HepG2 (cell line): ENCODE data around the gene TDP2. TPM values are rescaled to one million over a fixed set of nuclear protein-coding genes. Genes with fewer than 3 reads are reported as not detected.

ENCODE experiments used
- ATAC-seq: fragments of 200-7000 bp; cut with Tn5 transposase; 3 replicates; pipeline ENCODE4 v1.9.1; 2020; ENCODE audit warnings: mild to moderate bottlenecking, moderate library complexity
- BruUV-seq: library from RNA; stranded (reverse); fragments of 400-500 nt; replicated peaks from 2 replicates; lab custom pipeline; 2021; lab: Mats Ljungman, UMichigan
- CTCF ChIA-PET: fragments of 300-600 bp; formaldehyde crosslinking; extraction: SDS; loops from one replicate; lab custom pipeline; 2021; ENCODE audit warnings: low total read pairs, inconsistent platforms, low intra/inter-chr PET ratio; lab: Yijun Ruan, JAX
- POLR2A ChIA-PET: fragments of 350-600 bp; sonication (Branson Sonifier 250); formaldehyde crosslinking; loops from one replicate; lab custom pipeline; 2020; ENCODE audit warnings: antibody characterized with exemption, inconsistent platforms; lab: Yijun Ruan, JAX
- DNase-seq: peaks from one replicate; pipeline ENCODE4 v3.0.0-alpha.2; 2015; ENCODE audit warnings: low spot score
- FAIRE-seq: peaks from 3 replicates; lab custom pipeline; 2011; peaks lifted over from hg19 to GRCh38; lab: Jason Lieb, UNC
- H2AFZ ChIP-seq: one replicate; pipeline ENCODE4 v1.6.1; 2011; ENCODE audit warnings: low read length, inconsistent platforms
- H3K27ac ChIP-seq: fragments of 300-600 bp; 3 replicates; pipeline ENCODE4 v1.8.0; 2011; ENCODE audit warnings: mixed run types, mild to moderate bottlenecking, mixed read lengths, low read length, inconsistent platforms; ENCODE audit not compliant: insufficient read depth; ENCODE audit errors: extremely low read length
- H3K27me3 ChIP-seq, 2 experiments: fragments of 200-600 bp in 1 of 2; 2 replicates in 1 of 2; 3 replicates in 1 of 2; pipeline versions ENCODE4 v1.6.0 to v1.8.0; 2011; ENCODE audit warnings: low read length in 2 of 2, mild to moderate bottlenecking in 2 of 2, moderate library complexity in 2 of 2, inconsistent platforms in 1 of 2; ENCODE audit not compliant: insufficient read depth in 2 of 2, control insufficient read depth in 1 of 2
- H3K36me3 ChIP-seq, 2 experiments: fragments of 200-600 bp in 1 of 2; replicated peaks in 1 of 2; 2 replicates in 1 of 2; 3 replicates in 1 of 2; pipeline versions ENCODE4 v1.5.1 to v1.8.0; 2011; ENCODE audit warnings: low read length in 2 of 2, inconsistent platforms in 1 of 2; ENCODE audit not compliant: insufficient read depth in 2 of 2, control insufficient read depth in 1 of 2
- H3K4me1 ChIP-seq: 2 replicates; pipeline ENCODE4 v1.5.1; 2012; ENCODE audit warnings: low read length, inconsistent platforms; ENCODE audit not compliant: insufficient read depth
- H3K4me2 ChIP-seq: 2 replicates; pipeline ENCODE4 v1.6.0; 2011; ENCODE audit warnings: low read depth, low read length, inconsistent platforms
- H3K4me3 ChIP-seq, 3 experiments: fragments of 200-600 bp in 1 of 3; sonication (generic), shearing (Covaris generic) in 1 of 3; replicated peaks in 1 of 3; 2 replicates each; pipeline ENCODE4 v1.5.1; 2011 to 2016; ENCODE audit warnings: low read length in 3 of 3, inconsistent platforms in 2 of 3, low read depth in 2 of 3, mild to moderate bottlenecking in 2 of 3, control low read depth in 1 of 3, mixed read lengths in 1 of 3; ENCODE audit not compliant: insufficient read depth in 1 of 3
- H3K79me2 ChIP-seq: one replicate; pipeline ENCODE4 v1.6.1; 2011; ENCODE audit warnings: low read length, inconsistent platforms; ENCODE audit not compliant: insufficient read depth
- H3K9ac ChIP-seq: 2 replicates; pipeline ENCODE4 v1.6.0; 2011; ENCODE audit warnings: mild to moderate bottlenecking, low read depth, low read length, inconsistent platforms; ENCODE audit not compliant: insufficient read depth
- H3K9me3 ChIP-seq: 2 replicates; pipeline ENCODE4 v1.5.1; 2012; ENCODE audit warnings: mild to moderate bottlenecking, low read length
- H4K20me1 ChIP-seq: 2 replicates; pipeline ENCODE4 v1.6.0; 2011; ENCODE audit warnings: inconsistent platforms, mild to moderate bottlenecking, low read length, moderate library complexity; ENCODE audit not compliant: insufficient read depth
- HNF4A ChIP-seq: sonication (generic); formaldehyde crosslinking; IDR thresholded peaks from 2 replicates; pipeline ENCODE4 v1.4.0; 2020; ENCODE audit warnings: missing genetic modification reagents
- HNF4G ChIP-seq, 2 experiments: sonication (generic) in 1 of 2; formaldehyde crosslinking in 1 of 2; IDR thresholded peaks; 2 replicates each; pipeline versions ENCODE4 v1.4.0 to v1.6.1; 2011 to 2020; ENCODE audit warnings: borderline replicate concordance in 2 of 2, low read depth in 2 of 2, mild to moderate bottlenecking in 2 of 2, low read length in 1 of 2, missing genetic modification reagents in 1 of 2, moderate library complexity in 1 of 2
- MYPOP ChIP-seq: sonication (generic); formaldehyde crosslinking; IDR thresholded peaks from 2 replicates; pipeline ENCODE4 v1.8.1; 2023; ENCODE audit warnings: mild to moderate bottlenecking, moderate library complexity, missing genetic modification reagents
- NCOR1 ChIP-seq: fragments of 200-600 bp; sonication (generic); IDR thresholded peaks from 2 replicates; pipeline ENCODE4 v1.7.0; 2017; ENCODE audit warnings: antibody characterized with exemption, low read length, borderline replicate concordance
- RBAK ChIP-seq: sonication (generic); formaldehyde crosslinking; IDR thresholded peaks from 2 replicates; pipeline ENCODE4 v1.5.1; 2020; ENCODE audit warnings: mild to moderate bottlenecking, missing genetic modification reagents
- RBFOX2 ChIP-seq: fragments of 200-400 bp; formaldehyde crosslinking; IDR thresholded peaks from 2 replicates; pipeline ENCODE4 v1.6.1; 2017; ENCODE audit warnings: low read depth, mild to moderate bottlenecking, low read length
- SRF ChIP-seq: IDR thresholded peaks from 2 replicates; pipeline ENCODE4 v1.6.1; 2011; ENCODE audit warnings: mild to moderate bottlenecking, low read depth, low read length, moderate library complexity
- UBTF ChIP-seq: sonication (generic); formaldehyde crosslinking; IDR thresholded peaks from 2 replicates; pipeline ENCODE4 v1.4.0; 2020; ENCODE audit warnings: mild to moderate bottlenecking, missing genetic modification reagents
- ZNF563 ChIP-seq: sonication (generic); formaldehyde crosslinking; IDR thresholded peaks from 2 replicates; pipeline ENCODE4 v1.8.0; 2022; ENCODE audit warnings: mild to moderate bottlenecking, moderate library complexity, missing genetic modification reagents
- ZSCAN29 ChIP-seq: sonication (generic); formaldehyde crosslinking; conservative IDR thresholded peaks from 2 replicates; pipeline ENCODE4 v1.4.0; 2020; ENCODE audit warnings: mild to moderate bottlenecking, missing genetic modification reagents
- WGBS: methylation state at CpG from one replicate; pipeline ENCODE4 v1.1.6; 2017; ENCODE audit warnings: low lambda C conversion rate; 5-methylcytosine and 5-hydroxymethylcytosine counted together
- in situ Hi-C: cut with HindIII; loops from 2 replicates; pipeline ENCODE4 v1.10.0; 2017; ENCODE audit warnings: low pct_unique_long_range_greater_than_20kb; ENCODE audit not compliant: extremely low pct_ligation_motif_present
- intact Hi-C: fragments of 100-400 bp; cut with micrococcal nuclease; formaldehyde crosslinking; loops from one replicate; pipeline ENCODE4 v1.10.0; 2022; ENCODE audit not compliant: unreplicated experiment
- polyA plus RNA-seq, 8 experiments: library from polyadenylated mRNA; depleted of rRNA in 3 of 8; stranded (reverse) in 7 of 8; unstranded in 1 of 8; fragments of >200 nt; fragmentation: Illumina TruSeq in 4 of 8; extraction: Trizol in 4 of 8; gene quantifications; 2 replicates each; pipeline versions ENCODE4 v1.2.1 to v1.2.3, GENCODE V29; 2011 to 2016; ENCODE audit warnings: low read depth in 4 of 8, missing spikeins in 1 of 8, mixed read lengths in 1 of 8; ENCODE audit not compliant: insufficient read depth in 1 of 8
- total RNA-seq, 5 experiments: library from RNA; depleted of rRNA; stranded (reverse); fragments of >200 nt; fragmentation: Illumina TruSeq; extraction: Trizol; gene quantifications; 2 replicates each; pipeline ENCODE4 v1.2.3, GENCODE V29; 2016; ENCODE audit warnings: low read depth in 1 of 5

The TDP2 gene
- total and polyA plus RNA-seq, 2 of the 13 experiments (the other 11 are each of a cell fraction or from before 2014, with no cell fraction given): 30.5 to 42.6 TPM

DNA sequence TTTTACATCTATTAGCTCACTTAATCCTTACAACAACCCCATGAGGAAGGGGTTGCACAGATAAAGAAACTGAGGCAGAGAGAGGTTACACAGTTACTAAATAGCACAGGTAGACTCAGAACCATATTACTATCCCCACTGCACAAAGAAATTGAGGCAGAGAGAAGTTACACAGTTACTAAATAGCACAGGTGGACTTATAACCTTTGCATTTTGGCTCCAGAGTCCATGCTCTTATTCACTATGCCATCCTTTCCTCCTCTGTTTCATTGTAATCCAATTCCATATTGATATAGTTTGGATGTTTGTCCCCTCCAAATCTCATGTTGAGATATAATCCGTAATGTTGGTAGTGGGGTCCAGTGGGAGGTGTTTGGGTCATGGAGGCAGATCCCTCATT, 3.5 kb downstream of the TDP2 start (continued):
- TF ChIP-seq HNF4A (CRISPR knock-in tag) (peak; percentile 58), UBTF (CRISPR knock-in tag) (no peak), HNF4G (IDR thresholded peaks at IDR 0.05; ENCODE audit: borderline replicate concordance, low read depth, low read length) (peak; percentile 56; the same call in 1 of the 2 replicates), HNF4G (CRISPR knock-in tag; IDR thresholded peaks at IDR 0.05; ENCODE audit: borderline replicate concordance, low read depth) (no peak), RBAK (CRISPR knock-in tag) (no peak), NCOR1 (peak; percentile 48; the same call in 1 of the 2 replicates)

DNA sequence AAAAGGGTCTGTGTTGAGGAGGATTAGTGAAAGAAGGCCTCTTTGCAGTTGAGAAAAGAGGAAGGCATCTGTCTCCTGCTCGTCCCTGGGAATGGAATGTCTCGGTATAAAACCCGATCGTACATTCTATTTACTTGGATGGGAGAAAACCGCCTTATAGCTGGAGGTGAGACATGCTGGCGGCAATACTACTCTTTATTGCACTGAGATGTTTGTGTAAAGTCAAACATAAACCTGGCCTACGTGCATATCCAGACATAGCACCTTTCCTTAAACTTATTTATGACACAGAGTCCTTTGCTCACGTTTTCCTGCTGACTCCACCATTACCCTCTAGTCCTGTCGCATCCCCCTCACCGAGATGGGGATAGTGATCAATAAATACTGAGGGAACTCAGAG, 4.5 kb downstream of the TDP2 start:
- Histone ChIP-seq H3K36me3 (peaks cover 2 to 10% of the 10 kb centered on the region in 2 experiments; a peak in 3 of 5 replicates), H4K20me1 (0 out of 2 replicates have a peak, but pooled peaks cover 4% of the 10 kb centered on the region), H3K4me1 (peaks cover 68% of the 10 kb centered on the region), H3K79me2 (peaks cover 35% of the 10 kb centered on the region), H3K4me3 (no peak overlapping the region), H3K9me3 (no peaks in the 10 kb centered on the region), H3K9ac (no peak overlapping the region), H2AFZ (no peak overlapping the region), H3K4me2 (peak overlapping the region; percentile 26; the same call in 1 of the 2 replicates), H3K27ac (no peak overlapping the region), H3K27me3 (no peaks in the 10 kb centered on the region; a peak in 1 of 5 replicates)
- ChIA-PET POLR2A (no interaction called here), CTCF (no interaction called here)
- WGBS: 85% methylated on average over 10 of the region's 10 CpGs
- no peak for FAIRE-seq
- no peak for DNase-seq
- intact Hi-C loops (no loop called here), in situ Hi-C loops (no loop called here)
- ATAC-seq: no peak
- no TSS peak for BruUV-seq
- TF ChIP-seq ZNF563: no peak
- no peak for TF ChIP-seq MYPOP (CRISPR knock-in tag)
- 0 out of 2 replicates have a peak, but pooled peaks have one; percentile 1 for TF ChIP-seq ZSCAN29 (CRISPR knock-in tag)
- peak; percentile 32; the same call in 1 of the 2 replicates for TF ChIP-seq RBFOX2
- no peak for TF ChIP-seq SRF
